H1 (cell line): ENCODE data around the gene CAPZB. TPM values are rescaled to one million over a fixed set of nuclear protein-coding genes. Genes with fewer than 3 reads are reported as not detected.

Source experiments
- CTCF ChIA-PET: fragments of 300-600 bp; sonication (Branson Sonifier 250); formaldehyde crosslinking; loops from one replicate; lab custom pipeline; 2021; ENCODE audit not compliant: partially characterized antibody; lab: Charles Lee
- POLR2A ChIA-PET: fragments of 300-600 bp; sonication (Branson Sonifier 250); formaldehyde crosslinking; loops from one replicate; lab custom pipeline; 2021; ENCODE audit warnings: inconsistent platforms; ENCODE audit not compliant: partially characterized antibody; lab: Charles Lee
- DNase-seq, 2 experiments: peaks; one replicate each; pipeline versions ENCODE4 v3.0.0 to v3.0.0-alpha.2; 2010 to 2022; ENCODE audit warnings: low spot score in 2 of 2, low read depth in 1 of 2, mixed read lengths in 1 of 2
- FAIRE-seq: peaks from 2 replicates; lab custom pipeline; 2011; peaks lifted over from hg19 to GRCh38; lab: Jason Lieb, UNC
- H2AFZ ChIP-seq: 2 replicates; pipeline ENCODE4 v1.8.1; 2012; ENCODE audit warnings: low read length, inconsistent platforms
- H2AK5ac ChIP-seq: 2 replicates; pipeline ENCODE4 v1.6.1; 2013; ENCODE audit warnings: low read depth, low read length
- H2BK120ac ChIP-seq: replicated peaks from 2 replicates; pipeline ENCODE3; 2013; ENCODE audit warnings: low read depth, low read length, inconsistent platforms
- H2BK12ac ChIP-seq: 2 replicates; pipeline ENCODE4 v1.6.1; 2013; ENCODE audit warnings: low read depth, low read length
- H2BK15ac ChIP-seq: 2 replicates; pipeline ENCODE4 v1.6.1; 2013; ENCODE audit warnings: low read length
- H2BK20ac ChIP-seq: 2 replicates; pipeline ENCODE4 v1.6.1; 2013; ENCODE audit warnings: low read length
- H2BK5ac ChIP-seq: 2 replicates; pipeline ENCODE4 v1.6.1; 2013; ENCODE audit warnings: low read depth, low read length
- H3K14ac ChIP-seq: 2 replicates; pipeline ENCODE4 v1.6.1; 2013; ENCODE audit warnings: inconsistent platforms; ENCODE audit not compliant: insufficient read length
- H3K18ac ChIP-seq: 2 replicates; pipeline ENCODE4 v1.6.1; 2013; ENCODE audit warnings: low read length; ENCODE audit errors: extremely low read depth
- H3K23ac ChIP-seq: 2 replicates; pipeline ENCODE4 v1.6.1; 2013; ENCODE audit warnings: inconsistent platforms; ENCODE audit not compliant: insufficient read length
- H3K23me2 ChIP-seq: 2 replicates; pipeline ENCODE4 v1.6.1; 2013; ENCODE audit warnings: low read depth, low read length
- H3K27ac ChIP-seq: 2 replicates; pipeline ENCODE4 v1.6.1; 2011; ENCODE audit warnings: low read depth, low read length, inconsistent platforms
- H3K27me3 ChIP-seq, 4 experiments: replicated peaks in 1 of 4; 1 replicate in 1 of 4; 2 replicates in 3 of 4; pipeline versions ENCODE4 v1.6.1 to v1.8.1; 2011 to 2013; ENCODE audit warnings: low read length in 3 of 4, mild to moderate bottlenecking in 3 of 4, inconsistent platforms in 2 of 4, mixed read lengths in 2 of 4, moderate library complexity in 1 of 4; ENCODE audit not compliant: control insufficient read depth in 3 of 4, insufficient read depth in 3 of 4; ENCODE audit errors: extremely low read depth in 1 of 4
- H3K36me3 ChIP-seq, 4 experiments: 2 replicates each; pipeline versions ENCODE4 v1.6.1 to v1.8.1; 2011 to 2013; ENCODE audit warnings: mild to moderate bottlenecking in 4 of 4, low read length in 3 of 4, moderate library complexity in 2 of 4, control low read depth in 1 of 4, inconsistent platforms in 1 of 4; ENCODE audit not compliant: insufficient read depth in 4 of 4, control insufficient read depth in 2 of 4
- H3K4ac ChIP-seq: replicated peaks from 2 replicates; pipeline ENCODE3; 2013; ENCODE audit warnings: low read length, low read depth, mixed read lengths, inconsistent platforms; ENCODE audit not compliant: insufficient read length
- H3K4me1 ChIP-seq, 4 experiments: replicated peaks in 1 of 4; 1 replicate in 1 of 4; 2 replicates in 3 of 4; pipeline versions ENCODE4 v1.6.1 to v1.8.1; 2011 to 2013; ENCODE audit warnings: low read length in 3 of 4, inconsistent platforms in 2 of 4, mixed read lengths in 1 of 4; ENCODE audit not compliant: insufficient read depth in 4 of 4, control insufficient read depth in 3 of 4
- H3K4me2 ChIP-seq, 2 experiments: 2 replicates each; pipeline versions ENCODE4 v1.6.1 to v1.8.1; 2011 to 2013; ENCODE audit warnings: low read depth in 2 of 2, low read length in 2 of 2, control low read depth in 1 of 2, inconsistent platforms in 1 of 2, mild to moderate bottlenecking in 1 of 2; ENCODE audit not compliant: insufficient read depth in 1 of 2
- H3K4me3 ChIP-seq, 4 experiments: fragments of 200-600, 300-600 bp in 1 of 4; sonication (generic), shearing (Covaris generic), sonication (Bioruptor Twin) in 1 of 4; 2 replicates each; pipeline versions ENCODE4 v1.5.1 to v1.8.1; 2011 to 2016; ENCODE audit warnings: low read length in 4 of 4, low read depth in 3 of 4, control low read depth in 2 of 4, inconsistent platforms in 2 of 4, mild to moderate bottlenecking in 2 of 4, mixed read lengths in 1 of 4, moderate library complexity in 1 of 4; ENCODE audit not compliant: insufficient read depth in 2 of 4; ENCODE audit errors: extremely low read depth in 1 of 4
- H3K56ac ChIP-seq: replicated peaks from 2 replicates; pipeline ENCODE3; 2013; ENCODE audit warnings: low read depth, mild to moderate bottlenecking, mixed read lengths, low read length, inconsistent platforms; ENCODE audit not compliant: insufficient read length
- H3K79me1 ChIP-seq: 2 replicates; pipeline ENCODE4 v1.6.1; 2013; ENCODE audit warnings: low read depth, low read length, control low read depth
- H3K79me2 ChIP-seq, 2 experiments: 2 replicates each; pipeline versions ENCODE4 v1.6.1 to v1.8.1; 2012 to 2013; ENCODE audit warnings: low read length in 2 of 2, mild to moderate bottlenecking in 2 of 2, inconsistent platforms in 1 of 2; ENCODE audit not compliant: insufficient read depth in 2 of 2, control insufficient read depth in 1 of 2
- H3K9ac ChIP-seq, 4 experiments: replicated peaks in 1 of 4; 1 replicate in 1 of 4; 2 replicates in 3 of 4; pipeline versions ENCODE4 v1.6.1 to v1.8.1; 2011 to 2013; ENCODE audit warnings: low read depth in 3 of 4, low read length in 3 of 4, control low read depth in 2 of 4, mild to moderate bottlenecking in 2 of 4, moderate library complexity in 2 of 4, inconsistent platforms in 1 of 4; ENCODE audit errors: extremely low read depth in 1 of 4
- H3K9me3 ChIP-seq, 2 experiments: 2 replicates each; pipeline versions ENCODE4 v1.6.1 to v1.8.1; 2012 to 2013; ENCODE audit warnings: mild to moderate bottlenecking in 2 of 2, moderate library complexity in 2 of 2, control low read depth in 1 of 2, inconsistent platforms in 1 of 2, low read depth in 1 of 2, low read length in 1 of 2, mixed read lengths in 1 of 2; ENCODE audit not compliant: insufficient read depth in 2 of 2
- H4K20me1 ChIP-seq, 2 experiments: replicated peaks in 1 of 2; 2 replicates each; pipeline versions ENCODE3 to v1.8.1; 2011 to 2013; ENCODE audit warnings: inconsistent platforms in 2 of 2, low read length in 2 of 2, mild to moderate bottlenecking in 1 of 2; ENCODE audit not compliant: insufficient read depth in 2 of 2, control insufficient read depth in 1 of 2
- H4K5ac ChIP-seq: 2 replicates; pipeline ENCODE4 v1.6.1; 2013; ENCODE audit warnings: low read length, low read depth, mixed read lengths, inconsistent platforms; ENCODE audit not compliant: insufficient read length
- H4K8ac ChIP-seq: 2 replicates; pipeline ENCODE4 v1.8.0; 2013; ENCODE audit warnings: mild to moderate bottlenecking, moderate library complexity, low read length, inconsistent platforms; ENCODE audit not compliant: insufficient read depth; ENCODE audit errors: extremely low read depth
- H4K91ac ChIP-seq: replicated peaks from 2 replicates; pipeline ENCODE3; 2013; ENCODE audit warnings: low read length, mixed read lengths, inconsistent platforms; ENCODE audit not compliant: insufficient read length
- BRCA1 ChIP-seq: IDR thresholded peaks from 2 replicates; pipeline ENCODE4 v1.6.1; 2012; ENCODE audit warnings: low read depth, low read length, improper control_type of control experiment
- CTBP2 ChIP-seq: IDR thresholded peaks from 2 replicates; pipeline ENCODE4 v1.7.0; 2011; ENCODE audit warnings: borderline replicate concordance, mild to moderate bottlenecking, moderate library complexity, mixed read lengths, low read length; ENCODE audit not compliant: insufficient read depth, insufficient read length
- GTF2F1 ChIP-seq: IDR thresholded peaks from 2 replicates; pipeline ENCODE4 v1.6.1; 2012; ENCODE audit warnings: low read depth, low read length, improper control_type of control experiment, borderline replicate concordance
- HDAC2 ChIP-seq, 2 experiments: fragments of 300-600 bp in 1 of 2; sonication (generic) in 1 of 2; IDR thresholded peaks; 2 replicates each; pipeline ENCODE4 v1.6.1; 2011 to 2012; ENCODE audit warnings: low read depth in 2 of 2, low read length in 2 of 2, mild to moderate bottlenecking in 2 of 2, moderate library complexity in 2 of 2, borderline replicate concordance in 1 of 2, inconsistent platforms in 1 of 2
- KDM4A ChIP-seq: IDR thresholded peaks from one replicate; pipeline ENCODE4 v1.7.1; 2012; ENCODE audit warnings: low read depth, mild to moderate bottlenecking, moderate library complexity, low read length, inconsistent platforms; ENCODE audit not compliant: severe bottlenecking
- MAFK ChIP-seq: IDR thresholded peaks from 2 replicates; pipeline ENCODE4 v1.6.1; 2012; ENCODE audit warnings: low read depth, mild to moderate bottlenecking, improper control_type of control experiment, low read length
- SAP30 ChIP-seq: fragments of 300-600 bp; sonication (generic); IDR thresholded peaks from 2 replicates; pipeline ENCODE4 v1.7.1; 2012; ENCODE audit warnings: low read length, moderate library complexity, mild to moderate bottlenecking, inconsistent platforms; ENCODE audit not compliant: insufficient read depth, insufficient replicate concordance
- SIRT6 ChIP-seq: IDR thresholded peaks from one replicate; pipeline ENCODE4 v1.7.1; 2012; ENCODE audit warnings: low read length, inconsistent platforms
- SIX5 ChIP-seq: IDR thresholded peaks from 2 replicates; pipeline ENCODE4 v1.6.1; 2011; ENCODE audit warnings: mild to moderate bottlenecking, low read depth, low read length
- SP4 ChIP-seq: IDR thresholded peaks from 2 replicates; pipeline ENCODE4 v1.6.1; 2012; ENCODE audit warnings: low read length, inconsistent platforms
- TBP ChIP-seq: IDR thresholded peaks from 2 replicates; pipeline ENCODE4 v1.6.1; 2011; ENCODE audit warnings: low read depth, low read length, improper control_type of control experiment
- WGBS, 2 experiments: shearing (Covaris generic) in 1 of 2; methylation state at CpG; one replicate each; pipeline versions ENCODE4 v1.1.6 to v1.1.7; 2013 to 2015; ENCODE audit warnings: low lambda C conversion rate in 2 of 2, mixed read lengths in 2 of 2, inconsistent platforms in 1 of 2, low coverage in 1 of 2, missing lambda C conversion rate in 1 of 2; ENCODE audit not compliant: insufficient replicate concordance in 2 of 2, insufficient coverage in 1 of 2, insufficient read length in 1 of 2; ENCODE audit errors: extremely low coverage in 1 of 2, missing lambda C conversion rate in 1 of 2; 5-methylcytosine and 5-hydroxymethylcytosine counted together
- polyA plus RNA-seq, 7 experiments: library from polyadenylated mRNA; depleted of rRNA in 3 of 7; stranded (reverse) in 5 of 7; unstranded in 2 of 7; fragments of >200 nt in 5 of 7; fragments of 200-250 nt in 2 of 7; gene quantifications; 1 replicate in 5 of 7; 2 replicates in 1 of 7; 4 replicates in 1 of 7; pipeline versions ENCODE4 v1.2.1 to v1.2.3, GENCODE V29; 2011 to 2013; ENCODE audit warnings: missing spikeins in 2 of 7, mixed read lengths in 2 of 7
- total RNA-seq: library from RNA; stranded (reverse); fragmentation: NEBNext Ultra II Directional; extraction: Animal tissue kit (Norgen Biotek cat#: 25700); gene quantifications from 2 replicates; pipeline ENCODE4 v1.2.1, GENCODE V29; 2021

The CAPZB gene
- total and polyA plus RNA-seq, 2 of the 8 experiments (the other 6 are each of a cell fraction or from before 2014, with no cell fraction given), result 162 to 371 TPM

GRCh38 chr1:19528438-19528837 is 43.1 kb upstream of the CAPZB start:
- Histone ChIP-seq H2BK5ac (no peak overlapping the region), H3K9me3 (no peaks in the 10 kb centered on the region), H3K23me2 (no peaks in the 10 kb centered on the region), H2AFZ (no peak overlapping the region), H3K9ac (no peak overlapping the region; a peak in 1 of 7 replicates), H4K91ac (no peak overlapping the region), H4K8ac (no peak overlapping the region; the same call in 1 of the 2 replicates), H4K5ac (no peak overlapping the region), H3K27ac (no peak overlapping the region), H2BK12ac (no peak overlapping the region), H3K27me3 (no peaks in the 10 kb centered on the region), H2AK5ac (no peak overlapping the region), H3K4ac (no peak overlapping the region), H3K79me2 (no peaks in the 10 kb centered on the region), H3K18ac (no peak overlapping the region), H3K14ac (no peak overlapping the region), H2BK120ac (no peak overlapping the region), H3K36me3 (no peaks in the 10 kb centered on the region), H4K20me1 (no peaks in the 10 kb centered on the region), H3K4me1 (no peaks in the 10 kb centered on the region), H3K56ac (no peak overlapping the region), H3K79me1 (no peaks in the 10 kb centered on the region), H3K4me3 (no peak overlapping the region), H3K23ac (no peak overlapping the region)
- ChIA-PET CTCF (no interaction called here), POLR2A (no interaction called here)
- FAIRE-seq, result no peak
- 87% methylated on average over 2 of the region's 2 CpGs; no CpG with 5 or more reads in 1 of the 2 experiments for WGBS, 2 experiments
- TF ChIP-seq HDAC2 (IDR thresholded peaks at IDR 0.05; ENCODE audit: borderline replicate concordance in 1 of 2, low read depth in 2 of 2, low read length in 2 of 2), result no peak
- no peak for TF ChIP-seq SAP30
- TF ChIP-seq MAFK, result no peak
- no peak for TF ChIP-seq SIX5
- no peak for TF ChIP-seq SIRT6
- TF ChIP-seq TBP, result no peak
- TF ChIP-seq SP4, result no peak
- TF ChIP-seq BRCA1, result no peak
- TF ChIP-seq GTF2F1, result no peak
- no peak for TF ChIP-seq KDM4A
- TF ChIP-seq CTBP2, result no peak
- TF ChIP-seq, all 59 proteins: peak for 0
- Histone ChIP-seq H3K4me2 (no peak overlapping the region), H2BK20ac (no peak overlapping the region), H2BK15ac (no peak overlapping the region)
- DNase-seq, result no peak
